HK-2 (cell line): ENCODE data around the gene NTN1.
"Not testable (repeated sequence)": the region's sequence is repeated elsewhere in the genome, so short reads cannot be mapped to it uniquely, and the experiment has no call there.

Experiments used
- DNase-seq: peaks from one replicate; pipeline ENCODE4 v3.0.0-alpha.2; 2018; ENCODE audit not compliant: unreplicated experiment

Gene NTN1

DNA sequence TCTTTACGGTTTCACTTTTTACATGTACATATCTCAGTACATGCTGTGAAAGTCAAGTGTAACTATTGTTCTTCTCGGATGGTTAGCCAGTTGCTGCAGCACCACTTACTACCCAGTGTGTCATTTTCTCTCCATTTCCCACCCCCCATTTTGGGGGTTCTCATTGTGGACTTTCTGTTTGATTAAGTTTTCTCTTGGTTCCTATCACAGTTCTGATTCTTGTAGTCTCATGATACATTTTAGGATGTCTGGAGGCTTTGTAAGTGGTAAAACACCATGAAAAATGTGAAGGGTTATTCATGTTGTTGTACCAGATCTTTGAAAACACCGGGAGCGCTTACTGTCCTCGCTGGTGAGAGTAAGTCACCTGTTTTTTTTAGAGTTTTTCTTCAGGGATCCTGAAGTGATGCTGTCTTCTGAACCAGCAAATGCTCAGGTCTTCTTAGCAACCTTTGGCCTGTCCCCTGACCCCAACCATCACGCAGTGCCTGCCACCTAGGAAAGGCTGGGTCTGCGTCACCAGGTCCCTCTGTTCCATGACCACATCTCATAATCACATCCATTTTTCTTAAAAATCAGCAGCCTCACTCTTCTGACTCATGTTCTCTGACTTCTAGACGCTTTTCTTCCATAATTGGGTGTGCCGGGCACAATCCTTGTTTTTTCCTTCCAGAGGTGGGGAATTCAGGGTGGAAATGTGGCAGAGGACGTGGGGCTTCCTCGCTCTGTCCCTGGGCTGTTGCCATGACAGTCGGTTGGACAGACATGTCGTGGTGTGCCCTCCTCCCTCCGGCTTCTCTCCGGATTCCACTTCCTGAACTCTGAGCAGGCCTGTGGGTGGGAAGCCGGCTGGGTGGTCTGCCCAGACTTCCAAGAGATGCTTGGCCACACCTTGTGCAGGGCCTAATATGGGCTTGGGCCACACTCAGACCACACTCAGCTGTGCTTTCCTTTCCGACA is 102.6 kb downstream of the NTN1 start:
- no peak for DNase-seq

DNA sequence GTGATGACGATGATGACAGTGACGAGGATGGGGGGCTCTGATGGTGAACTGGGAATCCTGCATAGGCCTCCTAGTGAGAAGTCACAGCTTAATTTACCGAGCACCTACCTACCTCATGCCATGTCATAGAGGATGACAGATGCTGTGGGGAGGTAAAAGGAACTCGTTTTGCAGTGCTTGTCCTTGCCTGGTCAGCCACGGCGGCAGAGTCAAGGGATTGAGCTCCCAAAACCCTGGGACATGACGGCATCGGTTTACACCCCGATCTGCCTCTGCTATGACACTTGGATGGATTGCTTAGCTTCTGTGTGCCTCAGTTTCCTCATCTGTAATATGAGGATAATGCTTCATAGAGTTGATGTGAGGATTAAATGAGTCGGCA is 103.2 kb downstream of the NTN1 start:
- no peak for DNase-seq

DNA sequence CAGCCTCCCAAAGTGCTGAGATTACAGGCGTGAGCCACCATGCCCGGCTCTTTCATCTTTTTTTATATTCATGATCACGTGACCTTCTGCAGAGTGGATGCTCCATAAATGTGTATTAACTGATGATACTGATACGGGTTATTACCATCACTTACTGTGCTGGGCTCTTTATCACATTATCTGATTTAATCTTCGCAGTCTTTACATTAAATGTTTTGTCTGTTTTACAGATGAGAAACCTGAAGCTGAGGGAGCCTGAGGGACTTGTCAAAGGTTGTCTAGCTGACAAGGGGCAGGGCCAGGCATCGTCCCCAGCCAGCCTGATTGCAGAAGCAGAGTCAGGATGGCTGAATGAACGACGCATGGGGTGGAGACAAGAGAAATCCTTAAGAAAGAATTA is 104.4 kb downstream of the NTN1 start:
- DNase-seq: no peak

DNA sequence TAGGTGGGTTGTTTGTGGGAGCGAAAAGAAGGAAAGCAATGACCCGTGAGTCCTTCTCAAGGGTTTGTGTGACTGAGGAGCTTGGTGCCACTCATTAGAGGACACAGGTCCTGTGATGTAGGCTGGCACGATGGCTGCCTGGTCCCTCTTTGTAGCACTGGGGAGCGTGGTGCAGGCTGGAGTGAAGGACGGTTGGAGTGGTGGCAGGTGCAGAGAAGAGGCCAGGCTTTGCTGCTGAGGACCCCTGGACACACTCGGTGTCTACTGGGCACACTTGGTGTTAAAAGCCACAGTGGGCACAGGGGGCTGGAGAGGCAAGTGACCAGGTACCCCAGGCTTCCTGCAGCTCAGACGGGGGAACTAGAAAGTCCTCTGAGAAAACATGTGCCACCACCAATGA is 106.0 kb downstream of the NTN1 start:
- no peak for DNase-seq

DNA sequence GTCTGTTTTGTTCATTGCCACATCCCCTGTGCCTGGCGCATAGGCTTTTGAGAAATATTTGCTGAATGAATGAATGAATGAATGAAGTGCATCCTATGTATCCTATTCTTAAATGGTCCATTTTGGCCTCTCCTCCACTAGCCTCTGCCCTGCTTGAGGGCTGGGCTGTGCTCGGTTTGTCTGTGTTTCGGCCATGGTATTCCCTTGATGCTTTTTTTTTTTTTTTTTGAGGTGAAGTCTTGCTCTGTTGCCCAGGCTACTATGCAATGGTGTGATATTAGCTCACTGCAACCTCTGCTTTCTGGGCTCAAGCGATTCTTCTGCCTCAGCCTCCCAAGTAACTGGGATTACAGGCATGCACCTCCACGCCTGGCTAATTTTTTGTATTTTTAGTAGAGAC is 110.1 kb downstream of the NTN1 start:
- no peak for DNase-seq

GRCh38 chr17:9132291-9132690 is 111.0 kb downstream of the NTN1 start:
- no peak for DNase-seq

GRCh38 chr17:9132944-9133610 is 111.8 kb downstream of the NTN1 start:
- DNase-seq: no peak

DNA sequence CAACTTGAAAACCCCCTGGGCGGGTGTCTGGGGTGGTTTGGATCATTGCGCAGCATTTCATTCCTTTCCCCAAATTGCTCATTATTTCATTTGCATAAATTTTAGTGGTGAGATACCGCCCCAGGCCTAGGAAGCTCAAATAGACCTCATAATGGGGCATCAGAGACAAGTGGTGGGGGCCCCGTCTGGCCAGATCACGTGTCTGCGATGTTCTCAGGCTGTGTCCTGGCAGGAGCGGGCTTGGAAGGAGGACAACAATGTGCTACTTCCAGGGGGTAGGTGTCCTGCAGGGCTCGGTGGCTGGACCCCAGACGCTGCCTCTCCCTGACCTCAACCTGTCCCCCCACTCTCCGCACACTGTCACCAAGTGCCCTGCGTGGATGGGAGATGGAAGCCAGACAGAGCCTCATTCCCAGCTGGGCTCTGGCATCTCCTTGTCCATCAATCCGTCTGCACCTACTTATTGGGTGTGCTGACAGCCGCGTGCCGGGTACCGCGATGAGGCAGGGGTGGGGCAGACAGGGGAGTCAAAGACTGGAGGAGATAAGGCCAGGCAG is 116.9 kb downstream of the NTN1 start:
- no peak for DNase-seq

DNA sequence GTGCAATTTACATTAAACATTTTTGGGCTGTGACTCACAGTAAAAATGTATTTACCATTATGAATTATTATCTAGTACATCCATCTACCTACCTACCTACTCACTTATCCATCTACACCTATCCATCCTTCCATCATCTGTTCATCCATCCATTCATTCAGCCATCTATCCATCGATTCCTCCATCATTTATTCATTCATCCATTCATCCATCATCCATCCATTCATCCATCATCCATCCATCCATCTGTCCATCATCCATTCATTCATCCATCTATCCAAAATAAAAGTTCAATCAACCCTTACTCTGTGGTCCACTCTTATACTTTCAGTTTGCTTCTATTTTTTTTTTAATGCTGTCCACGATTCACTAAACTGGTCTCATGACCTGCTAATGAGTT is 118.4 kb downstream of the NTN1 start:
- no peak for DNase-seq

DNA sequence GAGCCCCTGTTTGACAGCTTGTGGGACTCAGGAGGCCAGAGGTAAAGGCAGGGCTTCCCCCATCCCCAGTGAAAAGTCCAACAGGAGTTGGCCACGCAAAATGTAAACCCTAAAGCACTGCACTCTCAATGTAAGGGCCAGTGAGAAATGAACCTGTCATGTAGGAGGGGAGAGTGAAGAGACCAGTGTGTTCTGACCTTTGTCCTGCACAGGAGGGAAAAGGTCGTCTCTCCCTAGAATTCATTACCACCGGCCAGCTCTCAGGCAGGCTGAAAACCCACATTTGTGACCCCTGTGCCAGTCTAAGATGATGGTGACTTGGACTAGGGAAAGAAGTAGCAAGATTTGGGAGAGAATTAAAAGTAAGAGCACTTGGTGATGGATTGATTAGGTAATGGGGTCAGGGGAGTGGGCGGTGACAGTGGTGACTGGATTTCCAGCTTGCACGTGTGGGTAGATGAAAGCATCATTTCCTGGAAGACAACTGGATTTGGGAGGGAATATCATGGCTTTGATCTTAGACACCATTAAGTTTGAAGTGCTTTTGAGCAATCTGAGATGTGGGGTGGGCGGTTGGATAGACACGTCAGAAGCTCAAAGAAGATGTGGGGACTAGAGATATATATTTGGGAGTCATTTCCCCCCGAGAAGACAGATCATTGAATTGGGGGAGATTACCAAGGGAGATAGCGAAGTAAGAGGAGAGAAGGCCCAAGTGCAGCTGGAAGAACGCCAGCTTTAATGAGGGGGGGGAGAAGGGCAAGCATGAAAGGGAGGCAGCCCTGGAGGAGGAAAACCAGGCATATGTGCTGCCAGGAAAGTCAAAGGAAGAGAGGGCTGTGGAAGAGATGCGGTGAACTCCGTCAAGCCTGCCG is 119.5 kb downstream of the NTN1 start:
- DNase-seq: no peak

- DNase-seq: no peak
Measured at GRCh38 chr17:9141425-9141753, 120.1 kb downstream of the NTN1 start.

DNA sequence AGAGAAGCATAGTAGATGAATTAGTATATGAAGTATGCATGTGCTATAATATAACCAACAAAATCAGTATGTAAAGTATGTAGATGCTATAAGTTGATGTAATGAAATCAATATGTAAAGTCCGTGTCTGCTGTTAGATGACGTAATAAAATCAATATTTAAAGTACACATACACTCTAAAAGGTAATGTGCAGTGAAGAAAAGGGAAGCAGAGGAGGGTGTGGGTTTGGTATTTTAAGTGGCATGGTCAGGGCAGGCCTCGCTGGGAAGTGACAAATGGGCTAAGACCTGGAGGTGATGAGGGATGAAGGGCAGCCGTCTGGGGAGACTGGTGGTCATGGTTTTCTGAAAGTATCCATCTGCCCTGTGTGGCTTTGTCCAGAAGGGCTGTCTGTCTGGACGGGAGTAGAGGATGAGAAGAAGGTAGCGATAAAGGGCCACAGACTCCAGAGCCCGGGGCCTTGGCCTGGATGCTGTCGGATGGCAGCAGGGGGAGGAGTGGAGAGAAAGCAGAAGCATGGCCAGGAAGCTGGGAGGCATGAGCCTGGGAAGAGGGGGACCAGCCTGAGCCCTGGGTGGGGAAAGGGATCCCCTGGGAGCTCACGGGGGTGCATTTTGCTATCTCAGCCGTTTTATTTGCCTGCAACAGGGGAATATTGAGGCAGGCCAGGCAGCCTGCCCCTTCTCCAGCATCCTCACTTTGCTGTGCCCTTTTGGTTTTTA is 121.6 kb downstream of the NTN1 start:
- no peak for DNase-seq

GRCh38 chr17:9144502-9145249 is 123.4 kb downstream of the NTN1 start:
- no peak for DNase-seq

DNA sequence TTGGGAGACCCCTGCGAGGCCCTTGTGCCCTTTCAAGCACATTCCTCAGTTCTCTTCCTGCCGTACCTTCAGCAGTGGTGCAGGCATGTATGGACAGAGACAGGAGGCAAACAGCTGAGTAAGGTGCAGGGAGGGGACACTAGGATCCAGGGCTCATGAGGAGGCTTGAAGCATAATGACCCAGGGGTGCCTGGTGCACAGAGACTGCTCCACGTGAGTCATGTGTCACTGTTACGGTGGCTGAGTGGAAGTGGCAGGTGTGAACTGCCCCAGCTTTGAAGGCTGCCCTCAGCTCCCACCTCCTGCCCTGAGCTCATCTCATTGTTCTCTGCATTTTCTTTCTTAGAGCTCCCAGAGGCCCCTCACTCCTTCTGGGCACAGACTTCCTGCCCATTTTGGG is 124.8 kb downstream of the NTN1 start:
- DNase-seq: no peak

DNA sequence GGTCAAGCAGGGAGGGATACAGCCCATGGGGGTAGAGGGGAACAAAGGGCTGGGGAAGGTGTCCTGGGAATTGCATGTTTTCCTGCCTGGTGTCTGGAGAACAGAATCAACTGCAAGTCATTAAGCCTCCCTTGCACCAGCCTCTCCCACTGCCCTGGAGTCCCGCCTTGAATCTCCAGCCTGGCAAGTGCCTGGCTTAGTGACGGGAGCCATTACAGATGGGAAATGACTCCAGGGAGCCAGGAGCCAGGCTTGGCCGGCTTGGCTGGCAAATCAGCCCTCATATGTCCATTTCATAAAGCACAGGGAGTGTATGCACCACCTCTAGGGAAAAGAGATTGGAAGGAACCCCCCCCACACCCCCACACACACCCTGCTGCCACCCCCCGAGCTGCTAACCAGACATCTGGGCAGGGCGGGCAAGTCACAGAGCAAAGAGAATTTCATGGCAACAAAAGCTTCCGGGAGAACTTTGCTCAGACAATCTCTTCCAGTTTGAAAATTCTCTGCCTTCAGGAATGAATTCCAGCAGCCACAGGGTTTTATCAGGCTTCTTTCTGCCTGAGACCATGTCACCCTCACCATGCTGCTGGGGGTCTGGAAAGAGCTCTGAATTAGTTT is 127.7 kb downstream of the NTN1 start:
- DNase-seq: no peak

DNA sequence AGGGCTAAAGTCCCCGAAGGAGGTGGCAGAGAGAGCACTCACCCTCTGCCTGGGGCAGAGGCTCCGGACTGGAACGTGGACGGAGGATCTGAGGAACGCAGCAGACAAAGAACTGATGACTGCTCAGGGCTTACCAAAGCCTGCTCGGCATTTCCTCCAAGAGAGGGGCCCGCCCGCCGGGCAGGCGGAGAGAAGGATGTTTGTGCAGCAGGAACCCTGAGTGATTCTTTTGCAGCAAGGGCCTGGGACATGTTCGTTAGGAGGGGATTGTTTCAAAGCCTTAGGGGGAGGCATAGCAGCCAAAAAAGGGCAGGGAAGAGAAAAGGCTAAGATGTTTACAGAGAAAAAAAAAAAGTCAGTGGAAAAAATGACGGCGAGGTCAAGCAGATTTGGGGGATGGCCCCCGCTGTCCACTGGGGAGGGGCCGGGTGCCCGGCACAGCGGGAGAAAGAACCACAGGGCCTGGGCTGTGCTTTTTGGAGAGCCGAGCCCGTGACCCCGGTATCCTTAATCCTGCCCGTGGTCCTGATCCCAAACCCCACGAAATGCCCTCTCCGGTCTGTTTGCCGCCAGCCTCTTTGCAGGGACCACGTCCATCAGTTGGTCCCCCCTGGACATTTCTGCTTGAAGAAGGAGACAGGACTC is 129.3 kb downstream of the NTN1 start:
- DNase-seq: no peak

DNA sequence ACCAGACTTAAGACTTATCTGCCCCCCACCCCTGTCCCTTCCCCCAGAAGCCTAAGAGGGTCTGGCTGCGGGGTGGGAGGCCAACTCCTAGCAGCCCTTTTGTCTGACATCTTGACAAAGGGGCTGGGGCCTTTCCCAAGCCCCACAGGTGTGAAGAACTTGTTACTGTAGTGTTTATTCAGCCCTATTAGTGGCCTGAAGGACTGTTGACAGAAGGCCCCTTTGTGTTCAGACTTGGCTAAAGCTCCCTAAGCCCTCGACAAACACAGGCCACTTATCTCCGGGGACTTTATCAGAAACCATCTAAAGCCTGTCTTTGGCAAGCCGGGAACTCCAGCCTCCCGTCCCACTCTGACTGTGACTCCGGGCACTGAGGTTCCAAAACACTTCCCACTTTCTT is 129.8 kb downstream of the NTN1 start:
- no peak for DNase-seq

DNA sequence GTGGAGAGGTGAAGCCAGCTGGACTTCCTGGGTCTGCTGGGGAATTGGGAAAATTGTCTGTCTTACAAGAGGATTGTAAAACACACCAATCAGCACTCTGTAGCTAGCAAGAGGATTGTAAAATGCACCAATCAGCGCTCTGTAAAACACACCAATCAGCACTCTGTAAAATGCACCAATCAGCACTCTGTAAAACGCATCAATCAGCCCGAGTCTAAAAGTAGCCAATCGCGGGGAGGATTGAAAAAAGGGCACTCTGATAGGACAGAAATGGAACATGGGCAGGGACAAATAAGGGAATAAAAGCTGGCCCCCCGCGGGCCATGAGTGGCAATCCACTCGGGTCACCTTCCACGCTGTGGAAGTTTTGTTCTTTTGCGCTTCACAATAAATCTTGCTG is 130.4 kb downstream of the NTN1 start:
- DNase-seq: not testable (repeated sequence)

- no peak for DNase-seq
Measured at GRCh38 chr17:9158544-9159452, 137.5 kb downstream of the NTN1 start.
